Progenitor cell of endocrine pancreas (in vitro differentiated cells): ENCODE data around the gene RPS6KA1. TPM values are rescaled to one million over a fixed set of nuclear protein-coding genes. Genes with fewer than 3 reads are reported as not detected.
"Not testable (repeated sequence)": the region's sequence is repeated elsewhere in the genome, so short reads cannot be mapped to it uniquely, and the experiment has no call there.

Experiments used
- DNase-seq: peaks from one replicate; pipeline ENCODE4 v3.0.0; 2021; ENCODE audit warnings: low spot score; ENCODE audit not compliant: unreplicated experiment
- H3K27ac Mint-ChIP-seq: 2 replicates; pipeline ENCODE4 v1.8.0; 2021; ENCODE audit warnings: mild to moderate bottlenecking, moderate library complexity, mixed read lengths
- H3K27me3 Mint-ChIP-seq: 2 replicates; pipeline ENCODE4 v1.8.0; 2021; ENCODE audit warnings: mixed read lengths
- H3K36me3 Mint-ChIP-seq: 2 replicates; pipeline ENCODE4 v1.8.0; 2022; ENCODE audit warnings: mixed read lengths; ENCODE audit not compliant: insufficient read depth
- H3K4me1 Mint-ChIP-seq: 2 replicates; pipeline ENCODE4 v1.8.0; 2021; ENCODE audit warnings: low read depth, mixed read lengths
- H3K4me3 Mint-ChIP-seq: 2 replicates; pipeline ENCODE4 v1.8.0; 2021; ENCODE audit warnings: low read depth, mild to moderate bottlenecking, moderate library complexity, mixed read lengths
- H3K9me3 Mint-ChIP-seq: 2 replicates; pipeline ENCODE4 v1.8.0; 2021; ENCODE audit warnings: low read depth, mixed read lengths
- total RNA-seq: library from RNA; stranded (reverse); gene quantifications from 2 replicates; pipeline ENCODE4 v1.2.1, GENCODE V29; 2021
- TF ChIP-seq, protein P1 (sequence below): fragments of 200-600 bp; sonication (generic); IDR thresholded peaks from one replicate; pipeline ENCODE4 v1.5.0; 2021; ENCODE audit warnings: antibody characterized with exemption, mild to moderate bottlenecking; ENCODE audit not compliant: unreplicated experiment

Gene RPS6KA1
- total RNA-seq, 1 donor from 2014 or later: 26.7 TPM

DNA sequence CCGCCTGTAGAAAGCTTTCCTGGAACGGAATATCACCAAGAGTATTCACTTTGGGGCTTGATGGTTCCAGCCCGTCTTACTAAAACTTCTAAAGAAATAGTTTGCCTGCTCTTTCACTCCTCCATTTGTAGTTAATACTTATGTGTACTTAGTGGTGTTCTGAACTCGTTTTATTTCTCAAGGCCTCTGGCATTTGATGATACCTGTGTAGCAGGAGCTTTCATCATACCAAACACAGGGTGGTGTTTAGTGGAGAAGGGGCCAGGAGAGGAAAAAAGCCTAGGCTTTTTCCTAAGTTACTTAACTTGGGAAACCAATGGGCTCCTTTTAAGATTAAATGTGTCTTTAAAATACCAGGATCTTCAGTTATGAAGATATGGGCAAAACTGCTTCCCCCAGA is 74.3 kb downstream of the RPS6KA1 start:
- peaks cover 2% of the 10 kb centered on the region for H3K27me3 Mint-ChIP-seq
- H3K4me3 Mint-ChIP-seq: no peak overlapping the region

DNA sequence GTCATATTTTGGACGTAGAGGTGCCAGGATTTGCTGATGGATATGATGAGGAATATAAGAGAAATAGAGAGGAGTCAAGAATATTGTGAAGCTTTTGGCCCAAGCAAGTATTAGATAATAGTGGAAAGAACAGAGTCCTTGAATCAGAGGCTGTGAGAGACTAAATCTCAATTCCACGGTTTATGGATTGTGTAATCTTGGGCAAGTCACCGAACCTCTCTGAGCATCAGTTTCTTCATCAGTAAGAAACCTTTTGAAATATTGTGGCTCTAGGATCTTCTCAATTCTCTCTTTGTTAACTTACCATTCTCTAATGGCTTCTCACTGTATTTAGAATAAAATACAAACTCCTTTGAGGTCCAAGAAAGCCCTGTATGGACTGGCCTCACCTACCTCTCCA is 77.6 kb downstream of the RPS6KA1 start:
- Mint-ChIP-seq H3K27ac (no peak overlapping the region), H3K36me3 (no peaks in the 10 kb centered on the region), H3K4me3 (no peak overlapping the region), H3K9me3 (no peaks in the 10 kb centered on the region), H3K4me1 (peaks cover 14% of the 10 kb centered on the region), H3K27me3 (peaks cover 10% of the 10 kb centered on the region)
- DNase-seq: no peak
- TF ChIP-seq, protein P1, sequence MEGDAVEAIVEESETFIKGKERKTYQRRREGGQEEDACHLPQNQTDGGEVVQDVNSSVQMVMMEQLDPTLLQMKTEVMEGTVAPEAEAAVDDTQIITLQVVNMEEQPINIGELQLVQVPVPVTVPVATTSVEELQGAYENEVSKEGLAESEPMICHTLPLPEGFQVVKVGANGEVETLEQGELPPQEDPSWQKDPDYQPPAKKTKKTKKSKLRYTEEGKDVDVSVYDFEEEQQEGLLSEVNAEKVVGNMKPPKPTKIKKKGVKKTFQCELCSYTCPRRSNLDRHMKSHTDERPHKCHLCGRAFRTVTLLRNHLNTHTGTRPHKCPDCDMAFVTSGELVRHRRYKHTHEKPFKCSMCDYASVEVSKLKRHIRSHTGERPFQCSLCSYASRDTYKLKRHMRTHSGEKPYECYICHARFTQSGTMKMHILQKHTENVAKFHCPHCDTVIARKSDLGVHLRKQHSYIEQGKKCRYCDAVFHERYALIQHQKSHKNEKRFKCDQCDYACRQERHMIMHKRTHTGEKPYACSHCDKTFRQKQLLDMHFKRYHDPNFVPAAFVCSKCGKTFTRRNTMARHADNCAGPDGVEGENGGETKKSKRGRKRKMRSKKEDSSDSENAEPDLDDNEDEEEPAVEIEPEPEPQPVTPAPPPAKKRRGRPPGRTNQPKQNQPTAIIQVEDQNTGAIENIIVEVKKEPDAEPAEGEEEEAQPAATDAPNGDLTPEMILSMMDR: no peak

More for the DNA sequence above, 74.3 kb downstream of the RPS6KA1 start:
- no peaks in the 10 kb centered on the region for H3K9me3 Mint-ChIP-seq
- peaks cover 11% of the 10 kb centered on the region for H3K4me1 Mint-ChIP-seq
- H3K36me3 Mint-ChIP-seq: no peaks in the 10 kb centered on the region
- no peak for DNase-seq
- TF ChIP-seq, protein P1: no peak
- no peak overlapping the region for H3K27ac Mint-ChIP-seq

DNA sequence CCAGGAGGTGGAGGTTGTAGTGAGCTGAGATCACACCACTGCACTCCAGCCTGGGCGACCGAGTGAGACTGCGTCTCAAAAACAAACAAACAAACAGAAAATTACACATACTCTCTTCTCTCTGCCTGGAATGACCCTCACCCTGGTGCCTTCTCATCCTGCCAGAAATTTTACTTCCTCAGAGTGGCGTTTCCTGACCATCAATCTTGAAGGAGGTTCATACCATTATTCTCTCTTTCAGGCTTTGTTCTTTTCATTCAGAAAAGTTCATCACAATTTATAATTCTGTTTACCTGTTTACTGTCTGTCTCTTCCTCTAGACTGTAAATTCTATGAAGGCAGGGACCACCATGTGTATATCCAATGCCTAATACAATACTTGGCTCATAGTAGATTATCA is 79.3 kb downstream of the RPS6KA1 start:
- no peak for DNase-seq
- no peak overlapping the region for H3K4me3 Mint-ChIP-seq
- H3K9me3 Mint-ChIP-seq: no peaks in the 10 kb centered on the region
- TF ChIP-seq, protein P1: no peak
- H3K4me1 Mint-ChIP-seq: peaks cover 7% of the 10 kb centered on the region
- H3K27me3 Mint-ChIP-seq: peaks cover 9% of the 10 kb centered on the region
- no peak overlapping the region for H3K27ac Mint-ChIP-seq
- H3K36me3 Mint-ChIP-seq: no peaks in the 10 kb centered on the region

DNA sequence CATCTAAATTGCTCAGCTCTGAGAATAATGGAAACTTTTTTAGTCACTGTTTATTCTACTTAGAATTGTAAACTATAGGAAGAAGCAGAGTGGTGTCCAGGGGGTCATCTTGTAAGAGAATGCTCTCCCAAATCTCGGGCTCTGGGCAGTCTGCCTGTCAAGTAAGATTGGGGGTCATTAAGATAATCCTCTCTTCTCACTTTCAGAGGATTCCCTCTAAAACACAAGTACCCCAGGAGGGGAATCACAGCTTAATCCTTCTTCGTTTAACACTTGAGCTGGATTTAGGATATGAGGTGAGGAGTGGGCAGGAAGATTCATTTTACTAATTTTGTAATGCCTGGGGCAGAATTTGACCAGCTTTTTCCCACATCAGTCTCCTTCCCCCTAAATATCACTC is 81.2 kb downstream of the RPS6KA1 start:
- DNase-seq: no peak
- peaks cover 8% of the 10 kb centered on the region for H3K27me3 Mint-ChIP-seq

DNA sequence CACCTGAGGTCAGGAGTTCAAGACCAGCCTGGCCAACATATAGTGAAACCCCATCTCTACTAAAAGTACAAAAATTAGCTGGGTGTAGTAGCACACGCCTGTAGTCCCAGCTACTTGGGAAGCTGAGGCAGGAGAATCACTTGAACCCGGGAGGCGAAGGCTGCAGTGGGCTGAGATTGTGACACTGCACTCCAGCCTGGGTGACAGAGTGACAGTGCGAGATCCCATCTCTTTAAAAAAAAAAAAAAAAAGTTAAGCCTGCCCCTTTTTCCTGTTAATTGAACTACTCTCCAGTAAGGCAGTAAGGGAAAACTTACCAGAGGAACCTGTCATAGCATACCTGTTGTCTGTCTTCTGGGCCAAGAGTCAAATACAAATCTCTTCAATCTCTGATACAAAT is 83.1 kb downstream of the RPS6KA1 start:
- not testable (repeated sequence) for DNase-seq, H3K4me3 Mint-ChIP-seq, H3K4me1 Mint-ChIP-seq, H3K27ac Mint-ChIP-seq, H3K36me3 Mint-ChIP-seq, H3K9me3 Mint-ChIP-seq, H3K27me3 Mint-ChIP-seq

More for the DNA sequence above, 81.2 kb downstream of the RPS6KA1 start:
- TF ChIP-seq, protein P1: no peak
- Mint-ChIP-seq H3K27ac (no peak overlapping the region), H3K4me3 (no peak overlapping the region), H3K4me1 (peaks cover 6% of the 10 kb centered on the region), H3K36me3 (no peaks in the 10 kb centered on the region), H3K9me3 (no peaks in the 10 kb centered on the region)

DNA sequence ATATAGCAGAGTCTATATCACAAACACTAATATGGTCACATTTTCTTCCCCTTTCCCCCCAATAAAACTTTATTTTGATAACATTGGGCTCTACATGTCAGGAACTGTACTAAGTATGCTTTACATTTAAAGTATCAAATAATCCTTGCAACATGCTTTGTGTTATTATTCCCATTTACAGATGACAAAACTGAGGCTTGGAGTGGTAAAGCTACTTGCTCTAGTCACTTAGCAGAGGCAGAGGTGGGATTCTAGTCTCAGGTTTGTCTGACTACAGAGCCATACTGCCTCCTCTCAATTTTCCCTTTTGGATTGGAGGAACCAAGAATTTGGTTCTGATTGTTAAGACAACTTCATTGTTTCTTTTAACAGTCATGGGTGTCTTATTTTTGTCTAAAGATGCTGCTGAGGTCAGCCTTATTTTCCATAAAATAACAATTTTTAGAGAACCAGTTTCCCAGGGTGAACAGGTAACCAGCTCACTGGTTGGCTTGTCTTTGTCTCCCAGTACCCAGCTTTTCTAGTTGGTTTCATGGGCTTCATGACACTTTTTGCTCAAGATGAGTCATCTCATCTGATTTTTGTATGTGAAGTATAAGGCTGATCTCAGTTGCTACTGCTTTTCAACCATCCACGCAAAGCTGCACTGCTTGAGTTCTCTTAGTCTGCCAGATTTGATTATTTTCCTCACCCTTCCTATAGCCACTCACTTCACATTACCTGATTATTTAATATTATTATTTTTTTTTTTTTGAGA is 85.3 kb downstream of the RPS6KA1 start:
- no peaks in the 10 kb centered on the region for H3K36me3 Mint-ChIP-seq
- H3K9me3 Mint-ChIP-seq: no peaks in the 10 kb centered on the region
- no peak overlapping the region for H3K27ac Mint-ChIP-seq
- H3K27me3 Mint-ChIP-seq: peaks cover 8% of the 10 kb centered on the region
- H3K4me3 Mint-ChIP-seq: no peak overlapping the region
- H3K4me1 Mint-ChIP-seq: peaks cover 19% of the 10 kb centered on the region
- TF ChIP-seq, protein P1: no peak
- no peak for DNase-seq
